ENCODE results near the gene SYNPR. TPM values are rescaled to one million over a fixed set of nuclear protein-coding genes. Genes with fewer than 3 reads are reported as not detected.

SYNPR gene
- polyA plus RNA-seq, 1 donor from 2014 or later: 2.0 TPM

- Histone ChIP-seq H3K79me2 (replicated peaks; ENCODE audit: insufficient read depth, low read length) (no peaks in the 10 kb centered on the region), H4K20me1 (ENCODE audit: insufficient read depth) (no peaks in the 10 kb centered on the region), H3K9me2 (ENCODE audit: insufficient read depth, low read length) (no peaks in the 10 kb centered on the region), H3K9ac (ENCODE audit: low read length) (no peak overlapping the region), H3K27me3 (ENCODE audit: insufficient read depth, low read depth, low read length) (no peaks in the 10 kb centered on the region), H3K9me3 (ENCODE audit: low read length) (no peaks in the 10 kb centered on the region), H2AFZ (ENCODE audit: low read depth, low read length) (no peak overlapping the region), H3K27ac (ENCODE audit: low read length) (no peak overlapping the region), H3K4me2 (ENCODE audit: low read length) (no peak overlapping the region), H3K36me3 (ENCODE audit: insufficient read depth, low read length) (no peaks in the 10 kb centered on the region), H3F3A (ENCODE audit: insufficient read depth, low read length, poor library complexity, severe bottlenecking) (no peaks in the 10 kb centered on the region), H3K4me3 (ENCODE audit: low read length) (no peak overlapping the region)
- no peak for TF ChIP-seq RAD21 (conservative IDR thresholded peaks at IDR 0.05)
Measured at GRCh38 chr3:63295806-63296205, 17.7 kb downstream of the SYNPR start.

GRCh38 chr3:63296249-63296648 lies 18.1 kb downstream of the SYNPR start:
- no peak overlapping the region for H2AFZ ChIP-seq (ENCODE audit: low read depth, low read length)
- H3K27ac ChIP-seq (ENCODE audit: low read length): no peak overlapping the region
- no peak overlapping the region for H3K4me3 ChIP-seq (ENCODE audit: low read length)
- H4K20me1 ChIP-seq (ENCODE audit: insufficient read depth): no peaks in the 10 kb centered on the region
- H3F3A ChIP-seq (ENCODE audit: insufficient read depth, low read length, poor library complexity, severe bottlenecking): no peaks in the 10 kb centered on the region
- H3K9me3 ChIP-seq (ENCODE audit: low read length): no peaks in the 10 kb centered on the region
- TF ChIP-seq SMC3 (conservative IDR thresholded peaks at IDR 0.05; ENCODE audit: poor library complexity) (no peak), TAF1 (IDR thresholded peaks at IDR 0.05; ENCODE audit: low read depth) (no peak), CTCF (IDR thresholded peaks at IDR 0.05; ENCODE audit: poor library complexity, severe bottlenecking) (no peak), POLR2AphosphoS5 (IDR thresholded peaks at IDR 0.05) (no peak), EZH2 (IDR thresholded peaks at IDR 0.05; ENCODE audit: borderline replicate concordance, insufficient read depth, low read length, poor library complexity, severe bottlenecking) (no peak), MXI1 (conservative IDR thresholded peaks at IDR 0.05; ENCODE audit: poor library complexity, severe bottlenecking) (no peak), EP300 (conservative IDR thresholded peaks at IDR 0.05; ENCODE audit: poor library complexity, severe bottlenecking) (no peak), REST (IDR thresholded peaks at IDR 0.05; ENCODE audit: borderline replicate concordance) (no peak), RAD21 (conservative IDR thresholded peaks at IDR 0.05) (no peak)
- H3K79me2 ChIP-seq (replicated peaks; ENCODE audit: insufficient read depth, low read length): no peaks in the 10 kb centered on the region
- no peaks in the 10 kb centered on the region for H3K9me2 ChIP-seq (ENCODE audit: insufficient read depth, low read length)
- H3K36me3 ChIP-seq (ENCODE audit: insufficient read depth, low read length): no peaks in the 10 kb centered on the region
- H3K9ac ChIP-seq (ENCODE audit: low read length): no peak overlapping the region
- H3K4me2 ChIP-seq (ENCODE audit: low read length): no peak overlapping the region
- H3K27me3 ChIP-seq (ENCODE audit: insufficient read depth, low read depth, low read length): no peaks in the 10 kb centered on the region

GRCh38 chr3:63303238-63303637 lies 25.1 kb downstream of the SYNPR start:
- Histone ChIP-seq H2AFZ (ENCODE audit: low read depth, low read length) (no peak overlapping the region), H3K27ac (ENCODE audit: low read length) (no peak overlapping the region)
- no peak for TF ChIP-seq EP300 (conservative IDR thresholded peaks at IDR 0.05; ENCODE audit: poor library complexity, severe bottlenecking)
- no peak for TF ChIP-seq EZH2 (IDR thresholded peaks at IDR 0.05; ENCODE audit: borderline replicate concordance, insufficient read depth, low read length, poor library complexity, severe bottlenecking)
- no peak for TF ChIP-seq RAD21 (conservative IDR thresholded peaks at IDR 0.05)
- TF ChIP-seq CTCF (IDR thresholded peaks at IDR 0.05; ENCODE audit: poor library complexity, severe bottlenecking): no peak
- TF ChIP-seq REST (IDR thresholded peaks at IDR 0.05; ENCODE audit: borderline replicate concordance): no peak
- TF ChIP-seq POLR2AphosphoS5 (IDR thresholded peaks at IDR 0.05): no peak
- TF ChIP-seq MXI1 (conservative IDR thresholded peaks at IDR 0.05; ENCODE audit: poor library complexity, severe bottlenecking): no peak
- no peak for TF ChIP-seq TAF1 (IDR thresholded peaks at IDR 0.05; ENCODE audit: low read depth)
- TF ChIP-seq SMC3 (conservative IDR thresholded peaks at IDR 0.05; ENCODE audit: poor library complexity): no peak

More at GRCh38 chr3:63303238-63303637, 25.1 kb downstream of the SYNPR start:
- no peaks in the 10 kb centered on the region for H3K36me3 ChIP-seq (ENCODE audit: insufficient read depth, low read length)
- H3K9me2 ChIP-seq (ENCODE audit: insufficient read depth, low read length): no peaks in the 10 kb centered on the region
- no peak overlapping the region for H3K4me3 ChIP-seq (ENCODE audit: low read length)
- no peaks in the 10 kb centered on the region for H3K27me3 ChIP-seq (ENCODE audit: insufficient read depth, low read depth, low read length)
- H3K9ac ChIP-seq (ENCODE audit: low read length): no peak overlapping the region
- H4K20me1 ChIP-seq (ENCODE audit: insufficient read depth): no peaks in the 10 kb centered on the region
- no peaks in the 10 kb centered on the region for H3F3A ChIP-seq (ENCODE audit: insufficient read depth, low read length, poor library complexity, severe bottlenecking)
- no peaks in the 10 kb centered on the region for H3K9me3 ChIP-seq (ENCODE audit: low read length)
- no peak overlapping the region for H3K4me2 ChIP-seq (ENCODE audit: low read length)
- no peaks in the 10 kb centered on the region for H3K79me2 ChIP-seq (replicated peaks; ENCODE audit: insufficient read depth, low read length)
